Measurements from ENCODE around the gene ATP13A3.
A peak's percentile ranks its signal among the peaks of the same experiment; 100 is the strongest.

The ATP13A3 gene

DNA sequence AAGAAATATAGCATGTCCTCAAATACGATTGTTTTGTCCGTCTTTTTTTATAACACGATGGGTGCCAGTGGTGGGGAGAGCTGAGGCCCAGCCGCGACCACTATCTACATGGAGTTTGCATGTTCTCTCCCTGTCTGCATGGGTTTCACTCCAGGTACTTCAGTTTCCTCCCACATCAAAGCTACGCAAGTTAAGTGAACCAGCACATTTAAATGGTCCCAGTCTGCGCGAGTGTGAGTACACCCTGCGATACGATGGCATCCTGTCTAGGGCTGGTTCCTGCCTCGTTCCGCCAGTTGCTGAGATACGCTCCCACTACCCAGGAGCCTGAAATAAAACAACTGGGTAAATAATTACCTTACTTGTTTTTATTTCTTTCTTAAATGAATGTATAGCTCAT, 40.6 kb downstream of the ATP13A3 start:
- DNase-seq (ENCODE audit: extremely low read depth in 1 of 2, low read depth in 1 of 2) = no peak

DNA sequence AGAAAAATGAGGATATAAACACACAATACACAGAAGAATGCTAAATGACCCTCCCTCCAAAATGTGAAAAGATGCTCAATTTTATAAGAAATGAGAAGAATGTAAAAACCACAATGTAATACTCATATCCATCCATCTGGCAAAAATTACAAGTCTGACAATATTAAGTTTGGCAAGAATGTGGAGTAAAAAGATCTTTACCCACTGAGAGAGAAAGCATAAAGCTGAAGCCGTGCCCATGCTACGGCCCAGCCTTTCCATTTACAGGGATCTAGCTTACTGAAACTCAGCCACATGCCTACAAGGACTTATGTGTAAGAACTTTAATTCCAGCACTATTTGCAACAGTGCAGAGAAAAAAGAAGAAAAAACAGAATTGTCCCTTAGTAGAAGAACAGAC, 42.9 kb downstream of the ATP13A3 start:
- DNase-seq (ENCODE audit: extremely low read depth in 1 of 2, low read depth in 1 of 2) = no peak

DNA sequence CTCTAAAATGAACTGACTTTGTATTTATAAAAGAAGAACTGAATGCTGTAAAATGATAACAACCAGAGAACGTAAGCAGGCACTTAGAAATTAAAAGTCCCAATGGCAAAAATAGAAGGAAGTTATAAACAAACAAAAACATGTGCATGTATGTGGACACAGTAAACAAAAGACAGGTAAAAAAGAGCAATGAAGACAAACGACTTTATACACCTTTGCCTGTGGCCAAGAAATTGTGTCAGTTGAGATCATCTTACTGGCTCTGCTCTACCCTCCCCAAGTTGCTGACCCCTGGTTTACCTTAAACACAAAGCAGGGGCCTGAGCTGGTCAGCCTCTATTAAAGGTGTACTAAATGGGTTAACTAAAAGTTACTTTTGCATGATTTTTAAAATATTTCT, 46.0 kb downstream of the ATP13A3 start:
- DNase-seq (ENCODE audit: extremely low read depth in 1 of 2, low read depth in 1 of 2) = no peak

DNA sequence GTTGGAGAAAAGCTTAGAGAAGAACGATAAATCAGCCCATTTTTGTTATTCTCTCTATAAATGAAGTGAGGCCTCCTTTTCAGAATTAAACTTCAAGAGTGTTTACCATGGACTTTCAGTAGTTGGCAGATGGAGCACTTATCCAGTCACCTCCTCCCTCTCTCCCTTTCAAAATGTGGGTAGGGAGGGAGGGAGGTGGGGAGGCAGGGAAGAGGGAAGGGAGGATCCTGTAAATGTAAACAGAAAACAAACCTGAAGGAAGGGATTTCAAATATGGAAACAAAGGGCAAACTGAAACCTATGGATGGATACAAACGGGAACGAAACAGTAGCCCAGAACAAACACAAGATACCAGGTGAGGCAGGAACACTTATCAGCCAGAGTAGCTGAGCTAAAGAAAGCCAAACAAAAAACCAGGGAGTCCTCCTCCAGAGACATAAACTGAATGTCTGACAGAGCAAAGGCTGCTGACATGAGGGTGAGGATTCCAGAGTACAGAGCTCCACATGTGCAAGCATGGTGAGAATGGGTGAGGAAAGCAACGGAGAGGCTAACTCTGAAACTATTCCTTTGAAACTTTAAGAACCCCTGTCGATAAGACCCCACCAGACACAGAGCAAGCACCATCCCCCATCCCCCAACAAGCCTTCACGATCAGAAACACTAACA, 46.8 kb downstream of the ATP13A3 start:
- DNase-seq (ENCODE audit: extremely low read depth in 1 of 2, low read depth in 1 of 2) = no peak

DNA sequence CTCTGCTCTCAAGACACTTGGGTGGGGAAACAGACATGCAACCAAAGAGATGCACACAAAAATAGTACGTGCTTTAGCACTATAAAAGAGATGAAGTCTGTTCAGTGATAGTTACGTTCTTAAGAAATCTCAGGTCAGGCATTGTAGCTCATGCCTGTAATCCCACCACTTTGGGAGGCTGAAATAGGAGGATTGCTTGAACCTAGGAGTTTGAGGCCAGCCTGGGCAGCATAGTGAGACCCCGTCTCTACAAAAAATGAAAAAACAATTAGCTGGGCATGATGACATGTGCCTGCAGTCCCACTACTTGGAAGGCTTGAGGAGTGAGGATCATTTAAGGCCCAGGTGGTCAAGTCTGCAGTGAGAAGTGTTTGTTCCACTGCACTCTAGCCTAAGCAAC, 52.3 kb downstream of the ATP13A3 start:
- no peak for DNase-seq (ENCODE audit: extremely low read depth in 1 of 2, low read depth in 1 of 2)

DNA sequence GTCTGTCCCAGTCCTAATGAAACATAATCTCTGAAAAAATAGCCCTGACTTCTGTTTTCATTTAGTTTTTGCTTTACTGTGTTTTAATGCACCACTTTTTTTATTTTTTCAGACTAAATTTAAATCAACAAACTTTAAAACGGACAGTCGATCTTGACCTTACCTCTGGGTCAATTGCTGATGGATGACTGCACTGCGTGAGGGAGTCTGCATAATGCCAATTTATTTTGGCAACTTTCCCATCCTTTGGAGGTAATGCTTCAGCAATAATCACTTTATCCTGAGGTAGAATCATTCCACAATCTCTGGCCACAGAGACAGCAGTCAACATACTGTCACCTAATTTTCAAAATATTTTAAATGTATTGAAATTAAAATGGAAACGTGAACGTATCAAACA, 55.2 kb downstream of the ATP13A3 start:
- DNase-seq (ENCODE audit: extremely low read depth in 1 of 2, low read depth in 1 of 2) = no peak

DNA sequence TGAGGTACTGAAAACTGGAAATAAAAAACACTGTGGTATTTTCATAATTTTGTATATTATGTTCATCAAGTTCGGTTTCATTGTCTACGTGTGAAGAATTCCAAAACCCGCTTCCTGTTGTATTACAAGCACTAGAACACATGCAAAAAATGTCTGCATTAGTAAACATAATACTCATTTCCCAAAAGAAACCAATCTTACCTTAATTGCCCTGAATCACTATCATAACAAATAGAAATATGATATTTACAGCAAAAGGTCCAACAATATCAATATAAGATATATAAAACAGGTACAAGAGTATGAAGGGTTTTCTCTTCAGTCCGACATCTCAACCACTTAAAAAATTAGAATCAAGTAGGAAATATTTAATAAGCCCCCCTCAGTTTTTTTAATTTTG, 61.4 kb downstream of the ATP13A3 start:
- DNase-seq (ENCODE audit: extremely low read depth in 1 of 2, low read depth in 1 of 2) = no peak

DNA sequence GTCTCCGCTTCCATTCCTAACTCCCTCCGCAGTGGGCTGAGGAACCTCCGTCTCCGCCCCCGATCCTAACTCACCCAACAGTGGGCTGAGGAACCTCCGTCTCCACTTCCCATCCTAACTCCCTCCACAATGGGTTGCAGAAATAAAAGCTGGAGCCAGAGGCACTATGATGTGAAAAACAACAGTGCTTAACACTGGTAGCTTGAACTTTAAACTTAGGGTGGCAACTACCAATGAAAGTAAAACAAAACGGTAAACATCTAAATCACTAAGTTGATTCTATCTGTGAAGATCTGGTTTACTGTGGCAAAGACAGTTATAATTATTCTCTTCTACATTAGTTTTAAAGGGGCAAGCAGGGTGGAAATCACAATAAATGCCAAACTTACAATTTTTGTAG, 61.8 kb downstream of the ATP13A3 start:
- no peak for DNase-seq (ENCODE audit: extremely low read depth in 1 of 2, low read depth in 1 of 2)

DNA sequence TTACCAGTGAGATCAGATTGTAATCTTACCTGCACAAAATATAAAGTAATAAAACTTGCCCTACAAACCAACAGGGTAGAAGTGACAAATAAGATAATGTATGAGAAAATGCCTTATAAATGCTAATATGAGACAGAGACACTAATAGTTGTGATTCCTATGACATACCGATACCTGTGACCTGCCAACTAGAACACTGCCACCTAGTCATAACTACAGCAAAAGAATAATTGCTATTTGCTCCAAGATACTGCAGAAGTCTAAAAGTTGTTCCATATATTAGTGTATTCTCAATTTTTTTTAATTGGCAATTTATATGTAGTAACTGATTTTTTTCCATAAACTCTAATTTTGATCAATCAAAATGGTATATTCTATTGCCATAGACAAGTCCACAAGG, 62.4 kb downstream of the ATP13A3 start:
- no peak for DNase-seq (ENCODE audit: extremely low read depth in 1 of 2, low read depth in 1 of 2)

DNA sequence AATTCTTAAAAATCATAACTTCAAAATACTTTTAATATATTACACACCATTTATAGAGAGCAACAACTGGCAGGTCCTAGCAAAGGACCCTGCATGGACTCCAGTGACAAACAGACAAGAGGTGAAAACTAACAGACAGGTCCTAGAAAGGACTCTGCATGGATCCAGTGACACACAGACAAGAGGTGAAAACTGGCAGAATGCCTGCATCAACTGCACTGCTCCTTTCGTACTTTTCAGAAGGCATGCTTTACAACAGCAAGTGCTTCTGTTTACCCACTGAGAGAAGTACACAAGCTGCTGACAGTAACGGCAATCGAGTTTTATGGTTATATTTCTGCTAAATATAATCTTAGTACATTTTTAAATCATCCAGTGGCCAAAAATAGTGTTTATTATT, 63.5 kb downstream of the ATP13A3 start:
- no peak for DNase-seq (ENCODE audit: extremely low read depth in 1 of 2, low read depth in 1 of 2)

DNA sequence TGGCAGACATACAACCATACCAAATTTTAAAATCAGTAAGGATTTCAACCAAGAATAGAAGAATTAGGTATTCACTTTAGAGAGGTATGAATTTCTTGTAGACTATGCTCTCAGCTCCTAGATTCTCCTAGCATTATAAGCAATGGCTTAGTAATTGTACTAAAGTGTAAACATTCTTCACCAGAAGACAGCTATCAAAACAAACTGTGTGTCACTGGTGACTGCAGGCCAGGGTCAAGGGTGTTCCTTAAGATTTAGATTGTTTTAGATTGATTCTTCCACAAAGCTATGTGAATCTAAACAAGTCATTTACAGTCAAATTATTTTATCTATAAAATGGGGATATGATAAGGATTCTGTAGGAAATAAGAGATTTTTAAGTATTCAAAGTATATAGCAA, 64.6 kb downstream of the ATP13A3 start:
- no peak for DNase-seq (ENCODE audit: extremely low read depth in 1 of 2, low read depth in 1 of 2)

DNA sequence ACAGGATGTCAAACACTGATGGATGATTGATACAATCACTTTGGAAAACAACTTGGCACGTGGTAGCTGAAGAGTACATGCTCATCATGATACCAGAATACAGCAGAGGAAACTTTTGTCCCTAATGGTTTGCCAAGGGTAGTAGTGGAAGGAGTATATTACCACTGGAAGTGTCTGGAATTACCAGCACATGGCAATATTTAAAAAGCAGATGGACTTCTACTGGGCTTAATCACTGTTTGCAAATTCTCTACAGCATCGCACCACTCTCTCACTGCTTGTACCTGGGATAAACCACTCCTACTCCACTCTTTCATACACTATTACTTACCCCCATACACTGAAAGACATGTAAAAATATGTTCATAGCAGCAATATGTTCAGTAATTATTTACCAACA, 68.1 kb downstream of the ATP13A3 start:
- DNase-seq (ENCODE audit: extremely low read depth in 1 of 2, low read depth in 1 of 2) = no peak

DNA sequence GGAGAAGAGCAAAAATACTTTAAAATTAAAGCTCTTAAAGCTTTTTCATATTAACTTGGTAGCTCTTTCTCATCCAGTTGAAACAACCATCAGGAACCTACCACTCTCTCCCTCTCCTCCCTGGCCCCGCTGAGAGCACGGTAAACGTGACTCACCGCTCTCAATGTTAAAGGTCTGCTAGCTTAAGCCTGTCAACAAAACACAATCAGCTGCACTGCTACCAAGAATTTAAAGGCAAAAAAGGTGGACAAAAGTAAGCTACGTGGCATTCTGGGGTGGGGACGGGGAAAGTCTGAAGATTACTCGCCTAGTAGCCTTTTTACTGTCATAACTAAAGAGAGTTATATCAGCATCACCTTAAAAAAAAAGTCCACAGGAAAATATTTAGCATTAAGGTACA, 79.4 kb downstream of the ATP13A3 start:
- no peak for DNase-seq (ENCODE audit: extremely low read depth in 1 of 2, low read depth in 1 of 2)

DNA sequence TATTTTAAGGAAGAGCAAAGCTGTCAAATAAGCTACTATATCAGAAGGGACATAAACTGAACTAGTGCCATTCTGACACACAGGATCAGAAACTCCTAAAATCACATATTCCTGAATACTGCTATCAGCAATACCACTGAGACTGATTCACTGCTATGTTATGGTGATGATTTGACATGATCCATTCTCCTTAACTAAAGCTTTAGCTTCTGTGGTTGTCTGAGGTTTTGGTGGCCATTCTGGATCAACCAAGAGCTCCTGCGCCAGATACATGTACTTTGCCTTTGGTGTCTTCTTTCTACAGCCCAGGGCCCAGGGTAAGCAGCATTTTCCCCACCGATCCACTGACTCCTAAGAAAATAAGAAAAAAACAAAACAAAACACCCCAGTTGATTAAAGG, 81.0 kb downstream of the ATP13A3 start:
- DNase-seq (ENCODE audit: extremely low read depth in 1 of 2, low read depth in 1 of 2) = no peak

DNA sequence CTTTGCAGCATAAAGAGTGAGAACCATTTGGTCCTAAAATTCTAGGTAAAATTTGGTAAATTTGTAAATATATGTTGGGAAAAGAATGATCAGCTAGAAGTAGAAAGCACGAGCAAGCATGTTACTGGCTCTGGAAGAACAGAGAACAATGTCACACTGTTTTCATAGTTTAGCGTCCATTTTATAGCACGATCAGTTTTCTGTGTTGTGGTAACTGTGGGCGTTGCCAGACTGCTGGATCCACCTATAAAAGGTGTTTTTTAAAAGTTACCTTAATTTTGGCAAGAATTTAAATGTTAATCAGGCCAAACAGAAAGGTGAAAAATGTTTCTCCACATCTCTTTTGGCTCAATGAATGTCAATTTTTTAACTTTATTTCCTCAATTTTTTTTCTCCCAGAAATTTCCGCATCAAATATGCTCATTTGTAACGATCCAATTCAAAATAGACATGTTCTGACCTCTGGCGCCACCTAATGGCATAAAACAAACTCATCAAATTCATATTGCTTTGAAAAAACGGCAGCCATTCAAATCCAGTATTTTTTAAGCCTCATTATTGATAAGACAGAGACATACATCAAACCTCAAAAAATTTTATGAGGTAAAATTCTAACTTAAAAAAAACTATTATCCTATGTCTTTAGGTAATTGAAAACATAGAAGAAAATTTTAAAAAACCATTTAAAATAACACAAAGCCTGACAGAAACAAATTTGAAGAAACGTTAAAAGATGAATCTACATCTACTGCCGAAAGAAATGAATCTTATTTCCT, 82.2 kb downstream of the ATP13A3 start:
- DNase-seq (ENCODE audit: extremely low read depth in 1 of 2, low read depth in 1 of 2) = no peak

DNA sequence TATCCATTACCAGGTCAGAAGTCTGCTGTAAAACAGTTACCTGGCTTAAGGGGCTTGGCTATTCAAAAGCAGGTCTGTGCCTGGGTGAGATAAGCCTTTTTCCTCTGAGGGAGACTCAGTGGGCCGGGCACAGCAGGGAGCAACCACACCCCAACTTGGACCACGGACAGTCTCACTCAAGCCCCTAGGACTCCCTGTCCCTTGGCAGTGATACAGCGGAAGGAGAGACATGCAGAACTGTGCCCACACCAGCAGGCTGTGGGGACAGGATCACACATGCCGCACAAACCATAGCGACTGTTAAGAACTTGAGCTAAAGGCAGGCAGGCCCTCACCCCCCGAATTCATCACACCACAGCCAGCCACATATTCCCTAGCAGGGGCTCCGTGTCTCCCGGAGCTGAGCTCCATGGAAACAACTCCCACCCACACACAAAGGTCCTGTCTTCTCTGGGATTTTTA, 84.9 kb downstream of the ATP13A3 start:
- DNase-seq (ENCODE audit: extremely low read depth in 1 of 2, low read depth in 1 of 2) = no peak

DNA sequence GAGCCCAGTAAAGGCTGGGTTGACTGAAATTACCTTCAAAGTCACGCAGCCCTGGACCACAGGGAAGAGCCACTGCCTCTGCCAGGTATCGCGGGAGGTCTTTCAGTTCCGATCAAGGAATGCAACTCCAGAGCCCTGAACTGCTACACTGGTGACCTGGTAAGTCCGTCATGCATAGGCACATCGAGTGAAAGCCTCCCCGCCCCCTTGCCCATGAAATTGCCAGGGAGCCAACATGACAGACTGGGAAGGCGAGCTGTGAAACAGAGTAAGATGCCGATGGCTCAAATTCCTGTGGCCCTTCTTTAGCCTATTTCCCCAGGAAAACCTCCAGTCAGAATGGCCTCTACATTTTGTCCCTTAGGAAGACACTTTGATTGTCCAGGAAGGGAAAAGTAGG, 85.5 kb downstream of the ATP13A3 start:
- DNase-seq (ENCODE audit: extremely low read depth in 1 of 2, low read depth in 1 of 2) = no peak

DNA sequence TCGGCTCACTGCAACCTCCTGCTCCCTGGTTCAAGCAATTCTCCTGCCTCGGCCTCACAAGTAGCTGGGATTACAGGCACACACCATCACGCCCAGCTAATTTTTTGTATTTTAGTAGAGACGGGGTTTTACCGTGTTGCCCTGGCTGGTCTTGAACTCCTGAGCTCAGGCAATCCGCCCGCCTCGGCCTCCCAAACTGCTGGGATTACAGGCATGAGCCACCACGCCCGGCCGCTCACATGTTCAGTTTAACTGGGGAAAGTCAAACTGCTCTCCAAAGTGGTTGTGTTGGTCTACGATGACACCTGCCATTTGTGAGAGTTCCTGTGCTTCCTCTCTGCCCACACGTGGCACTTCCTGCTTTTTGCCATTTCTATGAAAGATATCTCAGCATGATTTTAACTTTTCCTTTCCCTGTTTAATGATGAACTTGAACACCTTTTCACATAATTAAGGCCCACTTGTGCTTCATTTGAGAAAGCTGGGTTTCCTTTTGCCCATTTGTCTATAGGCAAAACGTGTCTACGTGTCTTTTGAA, 86.9 kb downstream of the ATP13A3 start:
- DNase-seq (ENCODE audit: extremely low read depth in 1 of 2, low read depth in 1 of 2) = no peak

DNA sequence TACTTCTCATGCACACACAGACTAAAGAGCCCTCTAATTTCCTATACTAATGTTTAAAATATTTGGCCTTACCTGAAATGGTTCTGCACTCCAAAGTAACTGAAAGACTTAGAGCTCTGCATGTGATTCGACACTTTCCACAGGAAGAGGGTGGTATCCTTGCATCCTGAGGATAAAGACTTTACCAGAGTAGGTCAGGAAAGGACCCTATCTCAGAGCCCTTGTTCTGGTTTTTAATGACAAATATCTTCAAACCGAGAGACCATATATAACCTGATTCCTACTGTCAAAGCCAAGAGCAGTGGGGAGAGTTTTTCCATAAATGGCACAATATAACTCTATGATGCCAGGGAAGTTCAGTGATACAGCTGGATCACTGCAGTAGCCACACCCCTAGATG, 87.6 kb downstream of the ATP13A3 start, which contains the start of gene GP5:
Gene GP5, minus strand, starts transcription at position 101 of the 400 bp plus-strand sequence. CDS start 984 bp downstream, outside the sequence.
- DNase-seq (ENCODE audit: extremely low read depth in 1 of 2, low read depth in 1 of 2) = no peak

DNA sequence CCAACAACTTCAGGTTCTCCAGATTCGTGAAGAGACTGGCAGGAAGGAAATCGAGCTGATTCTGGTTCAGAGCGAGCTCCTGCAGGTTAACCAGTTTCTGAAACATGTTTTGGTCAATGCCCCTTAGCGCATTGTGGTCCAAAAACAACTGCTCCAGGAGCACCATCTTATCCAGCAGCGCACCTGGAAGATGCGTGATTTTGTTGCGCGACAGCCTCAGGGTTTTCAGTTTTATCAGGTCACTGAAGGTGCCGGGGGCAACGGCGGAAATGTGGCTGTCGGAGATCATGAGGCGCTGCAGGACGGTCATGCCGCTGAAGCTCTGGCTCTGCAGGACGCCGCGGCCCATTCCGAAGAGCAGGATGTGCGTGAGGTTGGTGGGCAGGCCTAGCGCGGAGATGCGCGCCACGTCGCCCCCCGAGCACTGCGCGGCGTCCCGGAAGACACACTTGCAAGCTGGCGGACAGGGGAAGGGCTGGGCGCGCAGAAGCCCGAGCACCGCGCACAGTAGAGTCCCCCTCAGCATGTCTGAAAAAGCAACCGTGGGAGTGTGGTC, 89.0 kb downstream of the ATP13A3 start:
- peak in 1 of 2 donors; percentile 8 for DNase-seq (ENCODE audit: extremely low read depth in 1 of 2, low read depth in 1 of 2)

DNA sequence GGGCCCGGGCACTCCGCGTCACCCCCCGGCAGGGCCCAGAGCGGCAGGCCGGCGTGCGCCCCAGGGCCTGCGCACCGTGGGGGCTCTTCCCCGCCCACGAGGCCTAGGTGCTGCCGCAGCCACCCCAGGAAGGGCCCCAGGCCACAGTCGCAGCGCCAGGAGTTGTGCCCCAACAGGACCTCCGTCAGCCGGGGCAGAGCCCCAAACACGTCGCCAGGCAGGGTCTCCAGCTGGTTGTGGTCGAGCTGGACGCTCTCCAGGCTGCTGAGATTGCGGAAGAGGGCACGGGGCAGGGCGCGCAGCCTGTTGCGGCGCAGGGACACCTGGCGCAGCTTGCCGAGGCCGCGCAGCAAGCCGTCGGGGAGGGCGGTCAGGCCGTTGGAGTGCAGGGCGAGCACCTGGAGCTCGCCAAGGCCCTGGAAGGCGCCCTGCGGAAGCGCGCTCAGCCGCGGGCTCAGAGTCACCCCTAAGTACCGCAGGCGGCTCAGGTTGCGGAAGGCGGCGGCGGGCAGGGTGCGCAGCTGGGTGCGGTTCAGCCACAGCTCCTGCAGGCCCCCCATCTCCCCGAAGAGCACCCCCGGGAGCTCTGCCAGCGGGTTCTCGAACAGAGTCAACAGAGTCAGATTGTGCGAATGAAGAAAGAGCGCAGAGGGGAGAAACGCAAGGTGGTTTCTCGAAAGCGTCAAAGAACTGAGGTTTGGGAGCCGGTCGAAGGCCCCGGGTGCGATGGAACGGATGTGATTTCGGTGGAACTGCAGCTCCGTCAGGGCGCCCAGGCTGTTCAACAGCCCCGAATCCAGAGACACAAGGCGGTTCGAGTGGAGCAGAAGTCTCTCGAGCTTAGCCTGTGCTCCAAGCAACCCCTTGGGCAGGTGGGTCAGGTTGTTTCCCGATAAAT, 89.7 kb downstream of the ATP13A3 start:
- peak in 1 of 2 donors; percentile 9 for DNase-seq (ENCODE audit: extremely low read depth in 1 of 2, low read depth in 1 of 2)

Data from activated CD8-positive, alpha-beta memory T cell treated with anti-CD3 and anti-CD28 coated beads for 1 hour (primary cell).